B cell (primary cell): ENCODE results near the gene TMC7. TPM values are rescaled to one million over a fixed set of nuclear protein-coding genes. Genes with fewer than 3 reads are reported as not detected.
"Not testable (repeated sequence)": the region's sequence is repeated elsewhere in the genome, so short reads cannot be mapped to it uniquely, and the experiment has no call there.

Experiments used
- ATAC-seq: fragments of 200-7000 bp; cut with Tn5 transposase; one replicate; pipeline ENCODE4 v1.10.0; 2021; ENCODE audit warnings: low read depth, mild to moderate bottlenecking, moderate number of reproducible peaks, moderate library complexity
- CTCF ChIA-PET: fragments of 350-600 bp; sonication (Branson Sonifier 250); formaldehyde crosslinking; loops from one replicate; lab custom pipeline; 2021; ENCODE audit warnings: antibody characterized with exemption, inconsistent platforms; lab: Charles Lee
- POLR2A ChIA-PET: fragments of 350-600 bp; sonication (Branson Sonifier 250); formaldehyde crosslinking; loops from one replicate; lab custom pipeline; 2021; ENCODE audit warnings: antibody characterized with exemption; lab: Charles Lee
- DNase-seq: peaks from one replicate; pipeline ENCODE4 v3.0.0; 2013
- H2AFZ ChIP-seq: 2 replicates; pipeline ENCODE4 v1.6.1; 2012; ENCODE audit warnings: mild to moderate bottlenecking, low read depth, low read length; ENCODE audit not compliant: insufficient read depth, poor library complexity, severe bottlenecking
- H3K27ac ChIP-seq, 2 donors: 1 replicate in 1 of 2; 2 replicates in 1 of 2; pipeline ENCODE4 v1.5.1; 2012 to 2013; ENCODE audit warnings: low read length in 2 of 2, mild to moderate bottlenecking in 2 of 2, moderate library complexity in 1 of 2
- H3K27me3 ChIP-seq, 4 experiments: fragments of 200-600 bp in 1 of 4; sonication (generic) in 1 of 4; replicated peaks in 1 of 4; 1 replicate in 2 of 4; 2 replicates in 2 of 4; pipeline versions ENCODE4 v1.6.1 to v1.7.0; 2013 to 2016; ENCODE audit warnings: low read length in 3 of 4, mild to moderate bottlenecking in 2 of 4, mixed read lengths in 1 of 4, moderate library complexity in 1 of 4; ENCODE audit not compliant: insufficient read depth in 4 of 4, control insufficient read depth in 3 of 4; ENCODE audit errors: control extremely low read depth in 1 of 4
- H3K36me3 ChIP-seq, 2 experiments: replicated peaks in 1 of 2; 1 replicate in 1 of 2; 2 replicates in 1 of 2; pipeline versions ENCODE4 v1.6.1 to v1.7.1; 2013; ENCODE audit warnings: low read length in 1 of 2; ENCODE audit not compliant: insufficient read depth in 2 of 2, control insufficient read depth in 1 of 2; ENCODE audit errors: control extremely low read depth in 1 of 2, extremely low read depth in 1 of 2
- H3K4me1 ChIP-seq, 2 donors: fragments of 200-600 bp in 1 of 2; sonication (generic) in 1 of 2; 1 replicate in 1 of 2; 2 replicates in 1 of 2; pipeline versions ENCODE4 v1.5.1 to v1.6.1; 2013 to 2017; ENCODE audit warnings: low read length in 2 of 2; ENCODE audit not compliant: control insufficient read depth in 2 of 2, insufficient read depth in 2 of 2
- H3K4me2 ChIP-seq: replicated peaks from 2 replicates; pipeline ENCODE3; 2012; ENCODE audit warnings: mild to moderate bottlenecking, low read depth, low read length; ENCODE audit not compliant: poor library complexity, severe bottlenecking
- H3K4me3 ChIP-seq, 5 experiments: fragments of 200-600 bp in 1 of 5; sonication (generic) in 1 of 5; 1 replicate in 3 of 5; 2 replicates in 2 of 5; pipeline versions ENCODE4 v1.5.1 to v1.7.0; 2011 to 2016; ENCODE audit warnings: low read length in 4 of 5, mild to moderate bottlenecking in 4 of 5, low read depth in 2 of 5, control low read depth in 1 of 5, moderate library complexity in 1 of 5; ENCODE audit not compliant: insufficient read depth in 1 of 5; ENCODE audit errors: control extremely low read depth in 1 of 5, extremely low read depth in 1 of 5
- H3K79me2 ChIP-seq: fragments of 200-600 bp; sonication (generic); one replicate; pipeline ENCODE4 v1.6.0; 2016; ENCODE audit warnings: low read length; ENCODE audit not compliant: control insufficient read depth, insufficient read depth
- H3K9ac ChIP-seq: fragments of 200-600 bp; sonication (generic); 2 replicates; pipeline ENCODE4 v1.6.1; 2017; ENCODE audit warnings: mild to moderate bottlenecking, low read length, moderate library complexity
- H3K9me3 ChIP-seq, 3 donors: one replicate each; pipeline versions ENCODE4 v1.6.1 to v1.7.1; 2013; ENCODE audit warnings: low read length in 2 of 3; ENCODE audit not compliant: control insufficient read depth in 2 of 3, insufficient read depth in 1 of 3; ENCODE audit errors: control extremely low read depth in 1 of 3
- H4K20me1 ChIP-seq: 2 replicates; pipeline ENCODE4 v1.6.0; 2012; ENCODE audit warnings: mild to moderate bottlenecking, low read length; ENCODE audit not compliant: insufficient read depth, control insufficient read depth, poor library complexity, severe bottlenecking
- H3K27ac Mint-ChIP-seq: one replicate; pipeline ENCODE4 v1.8.0; 2021; ENCODE audit warnings: mixed read lengths
- H3K27me3 Mint-ChIP-seq: one replicate; pipeline ENCODE4 v1.8.0; 2021; ENCODE audit warnings: mixed read lengths
- H3K4me1 Mint-ChIP-seq: one replicate; pipeline ENCODE4 v1.8.0; 2021; ENCODE audit warnings: mixed read lengths
- H3K4me3 Mint-ChIP-seq: one replicate; pipeline ENCODE4 v1.8.0; 2021; ENCODE audit warnings: mixed read lengths
- H3K9me3 Mint-ChIP-seq: one replicate; pipeline ENCODE4 v1.8.0; 2022; ENCODE audit warnings: mixed read lengths; ENCODE audit not compliant: insufficient read depth
- WGBS: methylation state at CpG from one replicate; pipeline ENCODE4 v1.1.5; 2013; ENCODE audit warnings: missing lambda C conversion rate; ENCODE audit not compliant: insufficient coverage; 5-methylcytosine and 5-hydroxymethylcytosine counted together
- intact Hi-C: fragments of 100-400 bp; cut with micrococcal nuclease; formaldehyde crosslinking; loops from one replicate; pipeline ENCODE4 v1.10.0; 2022
- polyA plus RNA-seq: library from polyadenylated mRNA; depleted of rRNA; stranded (reverse); fragments of >200 nt; gene quantifications from 2 replicates; pipeline ENCODE4 v1.2.3, GENCODE V29; 2012
- total RNA-seq, 2 donors: library from RNA; stranded (reverse); fragments of 120-200 nt in 1 of 2; gene quantifications; 1 replicate in 1 of 2; 2 replicates in 1 of 2; pipeline versions ENCODE4 v1.2.3 to v1.2.4, GENCODE V29; 2013 to 2022

The TMC7 gene
- total and polyA plus RNA-seq, 2 donors (not counting 1 experiment from before 2014, with no cell fraction given), result not detected

DNA sequence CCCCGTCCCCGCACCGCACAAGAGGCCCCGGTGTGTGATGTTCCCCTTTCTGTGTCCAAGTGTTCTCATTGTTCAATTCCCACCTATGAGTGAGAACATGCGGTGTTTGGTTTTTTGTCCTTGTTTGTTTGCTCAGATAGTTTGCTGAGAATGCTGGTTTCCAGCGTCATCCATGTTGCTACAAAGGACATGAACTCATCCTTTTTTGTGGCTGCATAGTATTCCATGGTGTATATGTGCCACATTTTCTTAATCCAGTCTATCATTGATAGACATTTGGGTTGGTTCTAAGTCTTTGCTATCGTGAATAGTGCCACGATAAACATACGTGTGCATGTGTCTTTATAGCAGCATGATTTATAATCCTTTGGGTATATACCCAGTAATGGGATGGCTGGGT lies 8.0 kb downstream of the TMC7 start:
- H3K27me3 Mint-ChIP-seq, H3K4me3 ChIP-seq, H3K27me3 ChIP-seq, H3K79me2 ChIP-seq, H3K27ac Mint-ChIP-seq, CTCF ChIA-PET, H4K20me1 ChIP-seq, H3K27ac ChIP-seq, H3K9ac ChIP-seq, H3K4me1 ChIP-seq, H3K9me3 ChIP-seq, H3K4me2 ChIP-seq, H2AFZ ChIP-seq, H3K4me3 Mint-ChIP-seq, intact Hi-C loops, H3K9me3 Mint-ChIP-seq, ATAC-seq, H3K36me3 ChIP-seq, POLR2A ChIA-PET, H3K4me1 Mint-ChIP-seq, DNase-seq: not testable (repeated sequence)
- WGBS, result 92% methylated on average over 2 of the region's 9 CpGs

DNA sequence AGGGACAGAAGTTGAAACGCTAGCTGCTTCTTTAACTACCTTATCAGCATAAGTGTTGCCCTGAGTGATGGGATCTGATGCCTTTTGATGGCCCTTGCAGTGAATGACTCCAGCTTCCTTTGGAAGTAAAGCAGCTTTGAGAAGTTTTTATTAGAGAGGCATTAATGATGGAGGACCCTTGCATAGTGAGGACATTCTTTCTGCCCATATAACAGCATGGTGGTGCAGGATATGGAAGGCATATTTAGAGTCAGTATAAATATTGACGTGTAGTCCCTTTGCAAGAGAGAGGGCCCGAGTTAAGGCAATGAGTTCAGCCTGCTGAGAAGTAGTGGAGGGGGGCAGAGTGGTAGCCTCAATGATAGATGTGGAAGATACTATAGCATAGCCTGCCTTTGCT lies 9.8 kb downstream of the TMC7 start:
- intact Hi-C loops, H3K4me3 ChIP-seq, H3K9ac ChIP-seq, H3K27me3 ChIP-seq, ATAC-seq, H3K4me3 Mint-ChIP-seq, H3K27ac ChIP-seq, H3K9me3 ChIP-seq, H3K36me3 ChIP-seq, H3K79me2 ChIP-seq, H2AFZ ChIP-seq, DNase-seq, H4K20me1 ChIP-seq, H3K4me2 ChIP-seq, H3K27ac Mint-ChIP-seq, CTCF ChIA-PET, H3K4me1 ChIP-seq, H3K9me3 Mint-ChIP-seq, POLR2A ChIA-PET, H3K4me1 Mint-ChIP-seq: not testable (repeated sequence)
- peaks cover 11% of the 10 kb centered on the region for H3K27me3 Mint-ChIP-seq
- 88% methylated on average over 2 of the region's 3 CpGs for WGBS

DNA sequence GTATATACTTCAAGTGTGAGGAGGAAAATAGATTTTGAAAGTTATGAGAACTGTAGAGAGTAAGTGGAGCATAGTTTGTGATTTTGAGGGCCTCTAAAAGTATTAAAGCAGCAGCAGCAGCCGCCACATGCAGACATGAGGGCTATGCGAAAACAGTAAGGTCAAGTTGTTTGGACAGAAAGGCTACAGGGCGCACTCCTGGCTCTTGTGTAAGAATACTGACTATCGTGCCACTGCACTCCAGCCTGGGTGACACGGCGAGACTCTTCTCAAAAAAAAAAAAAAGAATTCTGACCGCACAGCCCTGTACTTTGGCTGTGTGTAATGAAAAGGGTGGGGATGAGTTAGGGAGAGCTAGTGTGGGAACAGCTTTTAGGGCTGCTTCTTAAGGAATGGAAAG lies 10.4 kb downstream of the TMC7 start:
- H3K4me1 Mint-ChIP-seq, DNase-seq, POLR2A ChIA-PET, H3K9me3 Mint-ChIP-seq, H3K9ac ChIP-seq, H2AFZ ChIP-seq, H3K4me1 ChIP-seq, H3K4me3 Mint-ChIP-seq, intact Hi-C loops, H3K27ac ChIP-seq, H3K27ac Mint-ChIP-seq, H3K79me2 ChIP-seq, H3K27me3 ChIP-seq, H3K9me3 ChIP-seq, CTCF ChIA-PET, H3K4me2 ChIP-seq, ATAC-seq, H4K20me1 ChIP-seq, H3K4me3 ChIP-seq, H3K36me3 ChIP-seq: not testable (repeated sequence)
- WGBS, result 83% methylated on average over 7 of the region's 7 CpGs
- peaks cover 11% of the 10 kb centered on the region for H3K27me3 Mint-ChIP-seq

DNA sequence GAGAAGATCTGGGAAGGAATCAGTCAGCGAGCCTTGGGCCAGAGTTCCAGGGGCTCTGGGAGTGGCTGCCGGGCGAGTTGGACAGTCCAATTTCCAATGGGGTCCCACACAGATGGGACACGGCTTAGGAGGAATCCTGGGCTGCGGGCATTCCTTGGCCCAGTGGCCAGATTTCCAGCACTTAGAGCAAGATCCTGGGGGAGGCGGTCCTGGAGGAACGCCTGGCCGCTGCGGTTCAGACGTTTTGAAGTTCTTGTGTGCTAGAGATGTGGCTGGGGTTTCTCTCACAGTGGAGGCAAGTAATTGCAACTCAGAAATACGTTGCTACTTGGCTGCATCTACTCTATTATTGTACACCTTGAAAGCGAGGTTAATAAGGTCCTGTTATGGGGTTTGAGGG lies 11.7 kb downstream of the TMC7 start:
- ATAC-seq, H3K4me1 ChIP-seq, CTCF ChIA-PET: not testable (repeated sequence)

More for the DNA sequence above, 11.7 kb downstream of the TMC7 start:
- H3K27me3 Mint-ChIP-seq, result peaks cover 11% of the 10 kb centered on the region
- H3K4me1 Mint-ChIP-seq, H3K27ac Mint-ChIP-seq, H3K4me3 ChIP-seq, DNase-seq, H3K9me3 Mint-ChIP-seq, intact Hi-C loops, H3K79me2 ChIP-seq, H2AFZ ChIP-seq, H3K4me3 Mint-ChIP-seq, H3K36me3 ChIP-seq, H3K27ac ChIP-seq, H3K9me3 ChIP-seq, H3K27me3 ChIP-seq, H4K20me1 ChIP-seq, H3K9ac ChIP-seq, H3K4me2 ChIP-seq, POLR2A ChIA-PET: not testable (repeated sequence)
- 93% methylated on average over 5 of the region's 12 CpGs for WGBS
